ENCODE measurements around the gene STK33.
"Not testable (repeated sequence)": the region's sequence is repeated elsewhere in the genome, so short reads cannot be mapped to it uniquely, and the experiment has no call there.

The STK33 gene

GRCh38 chr11:8487261-8487660, 106.8 kb downstream of the STK33 start:
- no peak for TF ChIP-seq CTCF (conservative IDR thresholded peaks at IDR 0.05; ENCODE audit: low read length)
- no peak overlapping the region for H3K4me3 ChIP-seq (ENCODE audit: low read length)
- no peak for DNase-seq (ENCODE audit: low read depth)

GRCh38 chr11:8484251-8484650, 109.8 kb downstream of the STK33 start:
- DNase-seq (ENCODE audit: low read depth): no peak
- no peak overlapping the region for H3K4me3 ChIP-seq (ENCODE audit: low read length)
- no peak for TF ChIP-seq CTCF (conservative IDR thresholded peaks at IDR 0.05; ENCODE audit: low read length)

GRCh38 chr11:8480858-8481257, 113.2 kb downstream of the STK33 start:
- no peak overlapping the region for H3K4me3 ChIP-seq (ENCODE audit: low read length)
- no peak for DNase-seq (ENCODE audit: low read depth)
- TF ChIP-seq CTCF (conservative IDR thresholded peaks at IDR 0.05; ENCODE audit: low read length): no peak

GRCh38 chr11:8477680-8478079, 116.3 kb downstream of the STK33 start:
- TF ChIP-seq CTCF (conservative IDR thresholded peaks at IDR 0.05; ENCODE audit: low read length): no peak
- H3K4me3 ChIP-seq (ENCODE audit: low read length): no peak overlapping the region
- DNase-seq (ENCODE audit: low read depth): no peak

- DNase-seq (ENCODE audit: low read depth): no peak
- H3K4me3 ChIP-seq (ENCODE audit: low read length): no peak overlapping the region
- TF ChIP-seq CTCF (conservative IDR thresholded peaks at IDR 0.05; ENCODE audit: low read length): no peak
Observed at GRCh38 chr11:8477151-8477550, 116.9 kb downstream of the STK33 start.

- DNase-seq (ENCODE audit: low read depth); H3K4me3 ChIP-seq (ENCODE audit: low read length): not testable (repeated sequence)
Observed at GRCh38 chr11:8467806-8468205, 126.2 kb downstream of the STK33 start.

GRCh38 chr11:8467356-8467755, 126.7 kb downstream of the STK33 start:
- not testable (repeated sequence) for H3K4me3 ChIP-seq (ENCODE audit: low read length); DNase-seq (ENCODE audit: low read depth)

GRCh38 chr11:8466884-8467283, 127.1 kb downstream of the STK33 start:
- not testable (repeated sequence) for DNase-seq (ENCODE audit: low read depth); H3K4me3 ChIP-seq (ENCODE audit: low read length)

GRCh38 chr11:8459711-8460399, 134.2 kb downstream of the STK33 start:
- H3K4me3 ChIP-seq (ENCODE audit: low read length): no peak overlapping the region
- TF ChIP-seq CTCF (conservative IDR thresholded peaks at IDR 0.05; ENCODE audit: low read length): no peak
- no peak for DNase-seq (ENCODE audit: low read depth)

Data from AG10803 (cell line).